Activated gamma-delta T cell treated with anti-CD3 and anti-CD28 coated beads, Interleukin-2, amount 50 U/mL, for 16 hours (primary cell): ENCODE data around the gene CASZ1.

Experiments
- DNase-seq: peaks from one replicate; pipeline ENCODE4 v3.0.0-alpha.2; 2020; ENCODE audit warnings: low read depth

Gene CASZ1

DNA sequence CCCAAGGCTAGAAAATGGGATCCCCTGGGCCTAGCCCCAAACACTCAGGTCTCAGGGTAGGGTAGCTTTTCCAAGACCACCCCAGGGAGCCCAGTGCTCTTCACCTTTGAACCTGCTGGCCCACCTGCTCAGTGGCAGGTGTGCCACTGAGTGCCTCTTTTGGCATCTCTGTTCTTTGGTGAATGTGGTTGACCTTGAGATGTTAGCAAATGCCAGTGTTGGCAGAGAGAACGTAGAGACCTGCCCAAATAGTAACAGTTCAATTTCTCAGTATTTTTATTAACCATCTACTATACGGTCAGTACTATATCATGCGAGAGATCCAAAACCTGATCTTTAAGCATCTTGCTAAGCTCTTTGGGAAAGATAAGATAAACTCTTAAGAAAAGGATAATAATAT, 193.5 kb downstream of the CASZ1 start:
- no peak for DNase-seq

DNA sequence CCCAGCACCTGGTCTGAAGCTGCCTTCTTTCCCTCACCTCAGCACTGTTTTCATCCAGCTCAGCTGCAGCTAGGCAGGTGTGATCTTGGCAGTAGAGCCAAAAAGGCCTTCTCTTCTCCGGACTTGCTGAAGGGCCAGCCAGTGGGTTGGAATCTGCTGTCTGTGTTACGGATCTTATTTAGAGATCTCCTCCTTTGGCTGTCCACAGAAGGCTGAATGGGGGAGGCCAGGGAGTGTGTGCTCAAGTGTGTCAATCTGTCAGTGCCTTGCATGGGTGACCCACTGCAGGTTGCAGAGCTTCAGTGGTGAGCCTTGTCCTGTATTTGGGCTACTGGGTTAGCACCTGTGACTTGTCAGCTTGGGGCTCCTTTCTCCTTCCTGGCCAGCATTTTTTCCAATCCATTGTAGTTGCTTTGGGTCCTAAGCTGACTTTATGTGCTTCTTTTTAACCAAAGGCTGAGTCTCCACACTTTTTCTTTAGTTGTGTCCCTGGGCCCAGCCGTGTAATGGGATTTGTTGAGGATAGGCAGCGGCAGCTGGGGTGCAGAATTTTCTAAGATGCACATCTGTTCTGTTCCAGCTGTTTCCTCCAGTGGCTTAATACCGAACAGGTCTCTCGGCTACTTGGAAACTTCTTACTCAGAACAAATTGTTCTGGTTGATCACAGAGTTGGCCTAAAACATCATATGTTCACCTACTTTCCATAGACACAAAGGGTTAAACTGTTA, 194.9 kb downstream of the CASZ1 start:
- DNase-seq = no peak

DNA sequence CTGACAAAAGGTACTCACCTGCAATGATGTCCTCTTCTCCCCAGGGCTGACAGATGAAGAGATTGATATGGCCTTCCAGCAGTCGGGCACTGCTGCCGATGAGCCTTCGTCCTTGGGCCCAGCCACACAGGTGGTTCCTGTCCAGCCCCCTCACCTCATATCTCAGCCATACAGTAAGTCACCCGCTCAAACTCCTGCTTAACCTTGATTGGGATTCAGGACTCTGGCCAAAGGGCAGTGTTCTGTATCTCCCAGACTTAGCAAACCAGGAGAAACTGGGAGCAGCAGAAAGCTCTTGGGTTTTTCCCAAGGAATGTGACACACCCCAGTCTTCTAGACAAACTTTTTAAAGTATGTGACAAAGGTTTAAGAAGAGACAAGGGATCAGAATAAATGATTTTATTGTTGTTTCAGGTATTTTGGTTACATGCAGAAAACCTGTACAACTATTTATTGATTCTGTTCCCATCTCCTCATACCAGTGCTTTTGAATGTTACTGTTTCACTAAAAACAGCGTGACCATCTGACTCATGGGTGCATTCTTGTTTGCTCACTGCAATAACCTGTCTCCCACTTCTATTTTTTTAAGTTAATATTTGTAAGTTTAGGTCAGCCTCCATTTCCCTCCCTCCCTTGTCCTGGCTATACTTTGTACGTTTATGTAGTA, 197.1 kb downstream of the CASZ1 start:
- no peak for DNase-seq

DNA sequence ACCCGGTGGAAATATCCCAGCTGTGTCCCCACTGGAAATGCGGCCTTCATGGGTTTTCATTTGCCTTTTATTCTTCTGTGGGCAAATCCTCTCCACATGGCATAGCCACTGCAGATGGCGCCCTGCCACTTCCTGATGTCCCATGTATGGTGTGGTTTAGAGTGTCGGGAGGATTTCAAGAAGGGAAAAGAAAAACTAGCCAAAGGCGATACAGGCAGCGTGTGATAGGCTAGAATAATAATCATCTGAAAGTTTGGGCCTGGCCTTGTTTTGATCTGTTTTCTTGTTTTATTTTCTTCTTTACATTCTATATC, 198.1 kb downstream of the CASZ1 start:
- no peak for DNase-seq

DNA sequence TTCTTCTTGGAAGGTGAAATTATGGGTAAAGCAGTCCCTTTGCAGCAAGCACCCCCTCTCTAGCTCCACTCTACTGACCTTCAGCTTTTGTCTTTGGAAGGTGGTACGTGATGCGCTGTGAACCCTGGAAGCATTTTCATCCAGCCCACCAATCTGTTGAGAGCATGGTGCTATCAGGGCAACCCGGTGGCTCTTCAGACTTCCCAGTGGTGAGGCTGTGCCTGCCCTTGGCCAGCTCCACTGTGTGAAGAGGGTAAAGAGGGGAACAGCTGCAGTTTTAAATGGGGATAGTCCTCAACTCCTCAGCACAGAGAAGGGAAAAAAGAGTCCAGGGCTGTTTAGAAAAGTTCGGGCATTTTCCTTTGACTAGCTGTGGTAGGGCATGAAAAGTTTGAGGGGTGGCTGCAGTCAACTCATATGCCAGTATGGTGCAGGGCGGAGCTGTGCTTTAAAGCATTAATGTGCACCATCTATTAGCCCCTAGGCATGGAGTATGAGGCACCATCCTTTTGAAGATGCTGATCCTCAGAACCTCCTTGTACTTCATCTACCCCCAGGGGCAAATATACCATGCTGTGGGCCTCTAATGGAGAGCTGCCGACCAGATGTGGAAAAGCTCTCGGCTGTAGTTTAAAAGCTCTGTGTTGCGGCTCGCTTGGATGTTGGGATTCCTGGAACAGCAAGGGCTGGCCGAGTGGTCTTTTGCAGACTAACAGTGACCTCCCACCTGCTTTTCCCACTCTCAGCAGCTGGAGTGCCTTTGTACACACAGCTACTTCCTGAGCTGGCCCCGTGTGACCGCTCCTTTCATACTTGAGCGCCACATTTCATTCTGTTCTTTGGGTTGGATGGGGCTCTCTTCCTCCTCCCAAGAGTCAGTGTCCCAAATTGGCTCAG, 198.7 kb downstream of the CASZ1 start:
- no peak for DNase-seq

DNA sequence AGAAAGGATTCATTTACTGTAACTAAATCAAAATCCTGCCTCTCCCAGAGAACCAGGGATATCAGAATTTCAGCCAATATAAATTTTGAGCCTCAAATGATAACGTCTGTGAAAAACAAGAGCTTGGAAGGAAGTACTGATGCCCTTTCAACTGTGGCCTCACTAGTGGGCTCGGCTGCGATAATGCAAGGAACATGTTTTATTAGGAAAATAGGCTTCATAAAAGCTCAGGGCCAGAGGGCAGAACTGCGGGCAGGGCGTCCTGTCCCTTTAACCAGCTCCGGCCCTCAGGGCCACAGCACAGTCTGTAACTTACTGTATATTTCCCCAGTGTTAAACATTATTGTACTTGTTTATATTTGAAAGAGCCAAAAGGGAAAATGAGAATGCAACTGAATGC, 199.7 kb downstream of the CASZ1 start:
- no peak for DNase-seq

DNA sequence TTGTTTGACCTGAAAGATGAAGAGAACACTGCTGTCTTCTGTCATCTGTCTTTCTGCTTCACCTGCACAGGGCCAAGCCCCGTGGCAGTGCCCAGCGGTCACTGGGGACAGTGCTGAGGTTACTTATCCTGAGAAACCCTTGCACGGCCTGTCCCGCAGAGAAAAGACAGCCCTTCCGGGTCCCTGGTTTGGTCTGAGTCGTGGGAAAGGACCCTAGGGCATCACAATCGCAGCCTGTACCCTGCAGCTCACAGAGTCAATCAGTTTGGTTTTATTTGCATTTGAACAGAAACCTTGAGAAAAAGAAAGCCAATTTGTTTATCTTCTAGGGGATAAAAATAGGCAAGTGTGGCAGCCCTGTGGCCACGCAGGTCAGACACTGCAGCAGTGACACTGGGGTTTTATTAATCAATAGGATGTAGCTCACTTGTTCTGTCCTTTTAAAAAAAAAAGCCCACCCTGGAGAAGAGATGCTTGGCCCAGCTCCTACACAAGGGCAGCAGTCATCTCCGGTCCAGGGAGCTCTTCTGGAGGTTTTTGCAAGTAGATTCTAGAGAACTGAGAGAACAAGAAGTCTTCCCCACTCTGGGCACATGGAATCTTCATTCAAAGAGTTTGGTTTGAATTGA, 201.7 kb downstream of the CASZ1 start:
- DNase-seq = no peak

DNA sequence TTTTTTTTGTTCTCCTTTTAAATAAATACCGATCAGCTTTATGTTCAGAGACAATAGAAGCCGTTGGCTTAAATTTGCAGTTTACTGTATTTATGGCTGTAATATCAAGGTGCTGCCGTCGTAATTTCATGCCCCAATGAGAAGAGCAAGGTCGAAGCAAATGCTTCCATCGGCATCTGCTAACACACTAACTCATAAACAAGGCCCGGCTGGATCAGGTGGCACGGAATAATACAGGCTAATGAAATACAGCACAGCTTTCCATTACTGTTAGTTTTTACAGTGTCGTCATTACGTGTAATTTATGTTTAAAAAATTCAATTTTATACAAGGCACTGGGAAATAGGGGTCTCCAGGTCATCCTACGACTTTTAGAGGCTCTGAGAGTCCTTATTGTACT, 202.7 kb downstream of the CASZ1 start:
- no peak for DNase-seq

DNA sequence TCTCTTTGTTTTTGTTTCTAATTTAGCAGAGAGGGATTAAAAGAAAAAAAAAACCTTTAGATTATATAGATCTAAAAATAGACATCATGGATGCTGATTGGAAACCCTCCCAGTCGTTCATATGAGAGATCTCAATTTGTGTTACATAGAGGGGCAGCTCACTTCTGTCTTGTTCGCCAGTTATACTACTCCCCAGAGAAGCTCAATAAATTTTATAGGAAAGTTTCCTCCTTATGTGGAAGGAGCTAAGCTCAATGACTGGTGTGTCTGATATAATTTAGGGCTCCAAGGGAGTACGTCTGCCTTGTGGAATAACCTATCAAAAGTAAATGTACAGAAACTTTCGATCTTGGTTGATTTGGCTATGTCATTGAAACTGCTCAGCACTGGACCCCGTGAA, 204.1 kb downstream of the CASZ1 start:
- DNase-seq = no peak

DNA sequence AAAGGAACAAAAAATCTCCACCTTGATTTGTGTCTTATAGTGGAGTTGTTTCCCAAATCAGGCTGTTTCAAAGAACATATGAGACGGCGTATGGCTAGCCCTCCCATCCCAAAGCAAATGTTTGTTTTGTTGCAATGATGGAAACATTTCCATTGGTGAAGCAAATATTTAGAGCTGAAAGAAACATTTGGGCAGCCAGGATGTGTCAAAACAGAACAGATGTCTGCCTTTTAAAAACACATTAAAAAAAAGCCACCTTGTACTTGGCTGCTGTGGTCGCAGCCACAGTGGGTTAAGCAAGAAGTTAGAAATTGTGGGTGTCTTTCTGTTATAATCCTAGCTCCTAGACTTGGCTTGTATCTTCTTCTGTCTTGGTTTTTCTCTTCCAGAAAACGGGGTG, 205.4 kb downstream of the CASZ1 start:
- DNase-seq = no peak

DNA sequence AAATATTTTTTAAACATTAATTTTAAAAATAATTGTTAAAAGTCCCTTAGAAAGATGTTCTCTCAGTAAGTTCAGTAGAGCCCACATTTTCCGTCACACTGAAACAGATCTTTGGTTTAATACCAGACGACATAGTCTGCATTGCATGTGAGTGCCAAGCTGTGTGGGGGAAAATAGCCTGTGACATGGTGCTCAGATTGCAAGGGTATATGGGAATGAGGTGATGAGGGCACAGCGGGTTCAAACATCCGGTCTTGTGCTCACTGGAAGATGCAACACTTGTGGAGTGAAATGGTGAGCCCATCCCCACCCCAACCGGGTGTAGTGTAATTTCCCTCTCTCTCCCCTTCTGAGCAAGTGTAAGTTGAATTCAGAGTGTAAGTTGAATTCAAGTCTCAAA, 207.4 kb downstream of the CASZ1 start:
- no peak for DNase-seq

DNA sequence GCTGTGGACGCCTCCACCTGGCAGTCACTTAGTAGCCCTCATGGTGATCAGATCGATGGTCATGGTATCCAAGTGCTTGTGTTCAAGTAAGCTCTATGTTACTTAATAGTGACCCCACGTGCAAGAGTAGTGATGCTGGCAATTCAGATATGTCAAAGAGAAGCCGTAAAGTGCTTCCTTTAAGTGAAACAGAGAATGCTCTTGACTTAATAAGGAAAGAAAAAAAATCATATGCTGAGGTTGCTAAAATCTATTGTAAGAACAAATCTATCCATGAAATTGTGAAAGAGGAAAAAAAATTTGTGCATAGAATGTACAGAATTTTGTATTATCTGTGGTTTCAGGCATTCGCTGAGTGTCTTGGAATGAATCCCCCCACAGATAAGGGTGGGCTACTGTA, 207.8 kb downstream of the CASZ1 start:
- no peak for DNase-seq
